Activated T-helper 1 cell treated with Interleukin-2 at 50 U/mL for 16 hours (primary cell): ENCODE measurements around the gene AP1G2.
"Not testable (repeated sequence)": the region's sequence is repeated elsewhere in the genome, so short reads cannot be mapped to it uniquely, and the experiment has no call there.

Source experiments
- DNase-seq: peaks from one replicate; pipeline ENCODE4 v3.0.0-alpha.2; 2020; ENCODE audit warnings: low read depth

The AP1G2 gene

DNA sequence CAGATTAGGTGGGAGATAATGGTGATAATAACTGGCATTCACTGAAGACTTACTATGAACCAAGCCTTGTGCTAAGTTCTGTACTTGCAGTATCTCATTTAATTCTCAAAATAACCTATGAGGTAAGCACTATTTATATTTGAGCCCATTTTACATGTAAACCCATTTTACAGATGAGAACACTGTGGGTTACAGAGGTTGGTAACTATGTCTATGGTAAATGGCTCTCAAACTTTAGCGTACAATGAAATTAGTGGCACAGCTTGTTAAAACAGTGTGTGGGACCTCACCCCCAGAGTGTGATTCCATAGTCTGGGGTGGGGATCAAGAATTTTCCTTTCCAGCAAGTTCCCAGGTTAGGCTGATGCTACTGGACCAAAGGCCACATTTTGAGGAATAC, 33.2 kb upstream of the AP1G2 start:
- DNase-seq: no peak

DNA sequence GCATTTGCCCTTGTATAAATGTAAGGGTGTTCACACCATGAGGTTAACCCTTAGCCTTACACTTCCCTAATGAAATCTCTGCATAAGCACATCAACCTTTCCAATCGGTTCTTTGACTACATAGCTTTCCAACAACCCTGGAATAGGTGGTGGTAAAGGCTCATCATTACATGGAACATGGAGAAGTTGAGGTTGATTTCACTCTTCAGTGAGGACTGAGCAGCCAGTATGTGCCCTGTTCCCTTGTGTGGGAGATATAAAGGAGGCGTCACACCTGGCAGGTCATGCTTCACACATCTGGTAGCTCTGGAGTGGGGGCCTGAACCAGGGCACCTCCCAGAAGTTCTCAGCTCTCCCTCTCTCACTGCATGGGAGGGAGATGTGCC, 32.7 kb upstream of the AP1G2 start:
- no peak for DNase-seq

GRCh38 chr14:23594191-23594590, 26.6 kb upstream of the AP1G2 start:
- DNase-seq: not testable (repeated sequence)

DNA sequence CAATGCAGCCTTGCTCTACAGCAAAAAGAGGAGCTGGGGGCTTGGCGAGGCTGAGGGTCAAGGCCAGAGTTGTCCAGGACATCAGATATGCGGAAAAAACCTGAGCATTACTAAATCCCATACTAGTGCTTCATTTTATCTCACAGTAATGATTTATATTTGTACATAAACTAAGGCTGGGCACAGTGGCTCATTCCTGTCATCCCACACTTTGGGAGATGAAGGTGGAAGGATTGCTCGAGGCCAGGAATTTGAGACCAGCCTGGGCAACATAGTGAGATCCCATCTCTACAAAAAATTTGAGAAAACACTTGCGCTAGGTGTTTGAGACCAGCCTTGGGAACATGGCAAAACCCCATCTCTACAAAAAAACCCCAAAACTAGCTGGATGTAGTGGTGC, 22.6 kb upstream of the AP1G2 start:
- no peak for DNase-seq

GRCh38 chr14:23589606-23590005, 22.0 kb upstream of the AP1G2 start:
- DNase-seq: no peak

DNA sequence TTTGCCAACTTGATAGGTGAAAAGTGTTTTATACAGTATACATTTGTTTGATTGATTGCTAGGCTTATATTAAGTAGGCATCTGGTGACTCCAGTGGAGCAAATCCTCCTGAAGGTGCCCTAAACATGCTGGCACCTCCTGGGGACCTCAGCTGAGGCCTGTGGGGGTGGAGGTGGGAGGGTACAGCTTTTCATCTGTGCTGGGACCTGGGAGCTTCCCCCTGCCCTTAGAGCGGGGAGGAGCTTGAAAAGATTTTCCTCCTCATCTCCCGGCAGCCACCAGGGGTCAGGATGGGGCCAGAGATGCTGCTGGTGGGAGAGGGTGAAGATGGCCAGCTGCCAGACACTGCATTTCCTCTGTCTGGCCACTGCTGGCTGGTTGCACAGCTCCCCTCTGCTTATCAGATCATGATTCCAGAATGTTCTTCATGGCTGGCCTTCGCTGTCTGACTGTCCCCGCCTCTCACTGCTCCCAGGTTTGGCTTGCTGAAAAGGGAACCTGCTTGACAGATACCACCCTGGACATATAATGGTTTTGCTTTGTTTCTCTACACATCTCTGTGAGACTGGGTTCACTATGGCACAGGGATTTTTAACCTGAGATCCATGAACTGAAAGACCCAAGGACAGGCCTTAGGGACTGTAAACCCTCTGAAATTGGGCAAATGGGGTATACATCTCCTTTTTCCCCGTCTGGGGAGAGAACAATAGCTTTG, 21.4 kb upstream of the AP1G2 start:
- DNase-seq: peak; percentile 60

- DNase-seq: not testable (repeated sequence)
Observed at GRCh38 chr14:23584527-23585203, 17.1 kb upstream of the AP1G2 start.

DNA sequence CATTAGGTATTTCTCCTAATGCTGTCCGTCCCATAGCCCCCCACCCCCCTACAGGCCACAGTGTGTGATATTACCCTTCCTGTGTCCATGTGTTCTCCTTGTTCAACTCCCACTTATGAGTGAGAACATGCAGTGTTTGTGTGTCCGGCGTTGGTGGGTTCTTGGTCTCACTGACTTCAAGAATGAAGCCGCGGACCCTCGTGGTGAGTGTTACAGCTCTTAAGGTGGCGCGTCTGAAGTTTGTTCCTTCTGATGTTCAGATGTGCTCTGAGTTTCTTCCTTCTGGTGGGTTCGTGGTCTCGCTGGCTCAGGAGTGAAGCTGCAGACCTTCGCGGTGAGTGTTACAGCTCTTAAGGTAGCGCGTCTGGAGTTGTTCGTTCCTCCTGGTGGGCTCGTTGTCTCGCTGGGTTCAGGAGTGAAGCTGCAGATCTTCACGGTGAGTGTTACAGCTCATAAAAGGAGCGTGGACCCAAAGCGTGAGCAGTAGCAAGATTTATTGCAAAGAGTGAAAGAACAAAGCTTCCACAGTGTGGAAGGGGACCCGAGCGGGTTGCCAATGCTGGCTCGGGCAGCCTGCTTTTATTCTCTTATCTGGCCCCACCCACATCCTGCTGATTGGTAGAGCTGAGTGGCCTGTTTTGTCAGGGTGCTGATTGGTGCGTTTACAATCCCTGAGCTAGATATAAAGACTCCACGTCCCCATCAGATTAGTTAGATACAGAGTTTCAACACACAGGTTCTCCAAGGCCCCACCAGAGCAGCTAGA, 16.4 kb upstream of the AP1G2 start:
- not testable (repeated sequence) for DNase-seq

GRCh38 chr14:23582906-23583760, 15.5 kb upstream of the AP1G2 start:
- no peak for DNase-seq

- no peak for DNase-seq
Observed at GRCh38 chr14:23580948-23581281, 13.3 kb upstream of the AP1G2 start.

GRCh38 chr14:23580152-23580926, 12.7 kb upstream of the AP1G2 start:
- no peak for DNase-seq

DNA sequence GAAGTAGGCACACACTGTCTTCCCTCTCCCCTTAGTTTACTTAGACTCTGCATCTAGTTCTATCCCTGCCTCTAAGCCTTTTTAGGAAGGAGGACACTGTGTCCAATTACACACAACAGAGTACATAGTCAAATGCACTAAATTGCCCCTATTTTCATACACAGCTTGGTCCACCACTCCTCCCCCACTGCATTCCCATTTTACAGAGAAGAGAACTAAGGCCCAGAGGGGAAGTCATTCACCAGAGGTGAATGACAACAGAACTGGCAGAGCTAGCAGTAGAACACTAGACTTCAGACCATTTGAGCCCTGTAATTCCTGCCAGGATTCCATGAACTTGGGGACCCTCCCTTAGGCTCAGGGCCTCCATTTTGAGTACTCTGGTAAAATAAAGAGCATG, 12.1 kb upstream of the AP1G2 start:
- DNase-seq: no peak

DNA sequence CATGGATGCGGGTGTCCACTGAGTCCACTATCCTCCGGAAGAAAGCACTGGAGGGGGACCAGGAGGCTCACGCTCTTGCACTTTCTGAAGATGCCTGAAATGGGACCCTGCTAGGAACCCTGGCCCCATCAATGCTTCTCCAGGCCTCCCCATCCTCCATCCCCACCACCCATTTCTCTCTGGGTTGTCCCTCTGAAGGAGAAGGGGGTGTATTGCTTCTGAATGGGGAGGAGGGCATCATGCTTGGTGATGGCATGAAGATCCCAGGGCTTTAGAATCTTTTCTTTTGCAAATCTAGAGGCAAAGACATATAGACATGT, 11.7 kb upstream of the AP1G2 start:
- no peak for DNase-seq

GRCh38 chr14:23578560-23579310, 11.1 kb upstream of the AP1G2 start, which contains the start of gene JPH4:
JPH4 (minus strand) TSS chr14:23578790; CDS start chr14:23577453, 1,337 bp downstream.
- no peak for DNase-seq

- DNase-seq: no peak
Observed at GRCh38 chr14:23577710-23578392, 10.3 kb upstream of the AP1G2 start.

- DNase-seq: no peak
Observed at GRCh38 chr14:23577004-23577681, 9.6 kb upstream of the AP1G2 start.

- no peak for DNase-seq
Observed at GRCh38 chr14:23573384-23574015, 5.9 kb upstream of the AP1G2 start.

DNA sequence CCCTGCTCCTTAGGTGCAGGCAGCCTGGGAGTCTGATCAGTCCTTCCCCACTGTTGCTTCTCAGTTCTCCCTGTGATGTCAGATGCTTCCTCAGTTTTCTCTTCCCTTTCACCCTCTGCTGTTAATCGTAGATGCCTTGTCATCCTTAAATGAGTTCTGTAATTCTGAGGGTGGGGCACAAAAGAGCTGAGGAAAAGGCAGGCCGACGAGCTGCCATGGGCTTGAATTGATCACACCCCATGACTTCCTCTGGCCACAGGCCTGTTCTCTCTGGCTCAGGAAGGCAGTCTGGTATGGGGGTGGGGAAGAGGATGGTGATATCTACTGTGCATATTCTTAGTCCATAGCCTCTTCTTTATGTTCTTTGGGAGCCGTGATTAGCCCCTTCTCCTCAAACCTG, 5.2 kb upstream of the AP1G2 start:
- DNase-seq: no peak

GRCh38 chr14:23572524-23572828, 4.9 kb upstream of the AP1G2 start:
- no peak for DNase-seq
